Esophagus muscularis mucosa (tissue), 4 donors: ENCODE results near the gene TNNT2.

Experiments
- EP300 ChIP-seq: sonication (generic); formaldehyde crosslinking; IDR thresholded peaks from one replicate; pipeline ENCODE4 v1.6.1; 2017; ENCODE audit warnings: antibody characterized with exemption
- POLR2AphosphoS5 ChIP-seq, 2 donors: sonication (generic); formaldehyde crosslinking; IDR thresholded peaks; one replicate each; pipeline ENCODE4 v1.6.1; 2017; ENCODE audit warnings: antibody characterized with exemption in 2 of 2
- TF ChIP-seq, protein P1 (sequence below), 3 experiments: fragments of 200-600 bp in 2 of 3; fragments of 450-650 bp in 1 of 3; sonication (generic) in 2 of 3; IDR thresholded peaks; one replicate each; pipeline ENCODE4 v1.5.1; 2017 to 2019; ENCODE audit warnings: antibody characterized with exemption in 3 of 3, mild to moderate bottlenecking in 2 of 3, moderate library complexity in 1 of 3

DNA sequence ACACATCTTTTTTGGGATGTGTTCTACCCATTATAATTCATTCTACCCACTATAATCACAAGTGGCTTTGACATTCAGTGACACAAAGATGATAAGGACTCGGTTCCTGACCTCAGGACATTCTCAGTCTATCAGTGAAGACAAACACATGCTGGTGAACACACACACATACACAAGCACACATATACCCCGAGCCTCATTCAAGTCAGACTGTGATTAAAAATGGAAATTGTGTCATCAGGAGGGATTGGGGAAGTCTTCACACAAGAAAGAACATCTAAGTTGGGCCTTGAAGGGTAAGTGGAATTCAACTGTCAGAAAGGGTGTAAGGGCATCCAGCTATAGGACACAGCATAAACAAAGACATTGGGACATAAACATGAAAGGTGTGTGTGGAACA lies 24.2 kb upstream of the TNNT2 start:
- TF ChIP-seq, protein P1, sequence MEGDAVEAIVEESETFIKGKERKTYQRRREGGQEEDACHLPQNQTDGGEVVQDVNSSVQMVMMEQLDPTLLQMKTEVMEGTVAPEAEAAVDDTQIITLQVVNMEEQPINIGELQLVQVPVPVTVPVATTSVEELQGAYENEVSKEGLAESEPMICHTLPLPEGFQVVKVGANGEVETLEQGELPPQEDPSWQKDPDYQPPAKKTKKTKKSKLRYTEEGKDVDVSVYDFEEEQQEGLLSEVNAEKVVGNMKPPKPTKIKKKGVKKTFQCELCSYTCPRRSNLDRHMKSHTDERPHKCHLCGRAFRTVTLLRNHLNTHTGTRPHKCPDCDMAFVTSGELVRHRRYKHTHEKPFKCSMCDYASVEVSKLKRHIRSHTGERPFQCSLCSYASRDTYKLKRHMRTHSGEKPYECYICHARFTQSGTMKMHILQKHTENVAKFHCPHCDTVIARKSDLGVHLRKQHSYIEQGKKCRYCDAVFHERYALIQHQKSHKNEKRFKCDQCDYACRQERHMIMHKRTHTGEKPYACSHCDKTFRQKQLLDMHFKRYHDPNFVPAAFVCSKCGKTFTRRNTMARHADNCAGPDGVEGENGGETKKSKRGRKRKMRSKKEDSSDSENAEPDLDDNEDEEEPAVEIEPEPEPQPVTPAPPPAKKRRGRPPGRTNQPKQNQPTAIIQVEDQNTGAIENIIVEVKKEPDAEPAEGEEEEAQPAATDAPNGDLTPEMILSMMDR (IDR thresholded peaks at IDR 0.05) = no peak
- TF ChIP-seq EP300 (no peak), POLR2AphosphoS5 (IDR thresholded peaks at IDR 0.05) (no peak)
